Putamen (tissue), 1 donor: ENCODE data around the gene KCNMA1.

ENCODE experiments used
- DNase-seq: peaks from one replicate; pipeline ENCODE4 v3.0.0-alpha.2; 2016; ENCODE audit warnings: low spot score

The KCNMA1 gene

GRCh38 chr10:77037735-77038403, 599.7 kb downstream of the KCNMA1 start:
- no peak for DNase-seq

DNA sequence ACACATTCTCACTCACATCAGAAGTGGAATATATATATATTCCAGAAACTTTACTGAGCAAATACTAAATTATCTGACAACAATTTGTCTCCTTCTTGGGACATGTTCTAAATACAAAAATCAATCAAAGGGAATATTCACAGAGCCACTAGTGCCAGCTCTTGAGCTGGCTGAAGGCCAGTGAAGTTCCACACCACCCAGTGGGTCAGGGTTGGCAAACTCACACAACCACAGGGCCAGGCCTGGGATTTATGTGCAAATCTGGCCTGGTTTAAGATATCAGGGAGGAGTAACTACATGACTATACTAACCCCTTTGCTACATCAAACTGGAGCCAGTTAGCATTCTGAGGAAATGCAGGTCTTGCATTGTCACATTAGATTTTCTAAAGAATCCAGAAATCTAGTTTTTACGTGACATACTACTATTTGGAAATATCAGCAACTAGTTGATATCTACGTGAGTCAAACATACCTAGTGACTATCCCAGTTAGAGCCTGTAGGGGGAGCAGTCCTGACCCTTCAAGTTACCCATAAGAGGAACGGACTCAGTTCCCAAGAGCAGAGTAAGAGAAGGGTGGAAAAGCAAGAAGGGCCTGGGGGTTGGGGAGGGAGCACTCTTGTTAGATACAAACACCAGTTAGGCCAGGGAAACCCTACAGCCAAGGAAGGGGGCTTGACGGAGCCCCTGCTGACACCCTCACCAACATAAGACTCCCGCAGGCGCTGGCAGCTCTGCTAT, 600.4 kb downstream of the KCNMA1 start:
- no peak for DNase-seq

GRCh38 chr10:77036276-77036675, 601.3 kb downstream of the KCNMA1 start:
- no peak for DNase-seq

DNA sequence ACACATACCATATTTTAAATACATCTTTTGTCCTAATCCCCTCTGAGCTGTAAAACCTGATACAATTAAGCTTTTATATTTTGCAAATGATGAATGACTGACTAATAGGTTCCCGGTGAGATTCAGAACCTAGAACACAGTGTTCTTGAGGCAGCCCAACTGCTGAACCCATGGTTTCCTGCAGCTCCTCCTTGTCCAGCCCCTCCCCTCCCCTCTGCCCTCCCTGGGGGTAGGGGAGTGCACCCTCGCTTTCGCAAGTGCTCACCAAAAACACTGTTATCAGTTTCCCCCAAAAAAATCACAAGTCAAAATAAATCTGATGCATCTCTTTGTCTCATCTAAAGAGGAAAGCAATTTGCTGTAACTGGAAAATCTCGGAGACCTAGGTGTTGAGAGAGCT, 602.8 kb downstream of the KCNMA1 start:
- no peak for DNase-seq

GRCh38 chr10:77034240-77034639, 603.4 kb downstream of the KCNMA1 start:
- no peak for DNase-seq

- no peak for DNase-seq
These were observed 605.4 kb downstream of the KCNMA1 start for GRCh38 chr10:77032188-77032570.

- DNase-seq, result no peak
These were observed 605.9 kb downstream of the KCNMA1 start for GRCh38 chr10:77031531-77032187.

DNA sequence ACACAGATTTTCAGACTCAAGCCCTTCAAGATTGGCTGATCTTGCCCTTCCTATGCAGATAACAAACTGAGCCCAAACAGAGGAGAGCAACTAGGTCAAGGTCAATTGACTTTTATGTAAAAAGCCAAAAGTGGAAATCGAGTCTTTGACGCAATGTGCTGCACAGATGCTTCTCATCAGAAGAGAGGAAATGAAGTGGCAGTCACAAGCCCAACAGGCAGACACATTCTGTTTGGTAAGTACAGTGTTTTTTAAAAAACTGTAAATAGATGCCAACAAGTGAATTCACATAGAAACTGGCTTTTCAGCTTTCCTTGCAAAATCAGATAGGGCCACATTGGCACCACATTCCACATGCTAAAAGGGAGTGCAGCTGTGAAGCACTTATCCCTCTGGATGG, 606.6 kb downstream of the KCNMA1 start:
- DNase-seq, result no peak

- no peak for DNase-seq
These were observed 607.6 kb downstream of the KCNMA1 start for GRCh38 chr10:77029777-77030717.

- DNase-seq, result no peak
These were observed 609.6 kb downstream of the KCNMA1 start for GRCh38 chr10:77028042-77028441.

DNA sequence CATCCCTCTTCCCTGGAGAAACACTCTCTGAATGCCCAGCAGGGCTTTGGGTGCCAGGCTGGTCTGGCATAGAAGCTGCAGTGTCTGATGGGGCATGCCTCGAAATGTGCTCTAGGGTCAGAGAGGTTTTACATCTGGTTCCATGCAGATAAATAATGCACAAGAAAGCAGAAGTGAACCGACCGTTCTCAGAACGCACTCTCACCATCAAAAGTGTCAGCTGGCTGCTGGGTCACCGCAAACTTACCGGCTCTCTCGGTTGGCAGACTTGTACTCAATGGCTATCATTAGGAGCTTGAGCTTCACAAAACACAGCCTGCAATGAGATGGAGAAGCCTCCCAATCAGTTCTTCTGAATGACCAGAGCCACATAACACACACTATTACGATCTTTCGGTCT, 610.0 kb downstream of the KCNMA1 start:
- no peak for DNase-seq

DNA sequence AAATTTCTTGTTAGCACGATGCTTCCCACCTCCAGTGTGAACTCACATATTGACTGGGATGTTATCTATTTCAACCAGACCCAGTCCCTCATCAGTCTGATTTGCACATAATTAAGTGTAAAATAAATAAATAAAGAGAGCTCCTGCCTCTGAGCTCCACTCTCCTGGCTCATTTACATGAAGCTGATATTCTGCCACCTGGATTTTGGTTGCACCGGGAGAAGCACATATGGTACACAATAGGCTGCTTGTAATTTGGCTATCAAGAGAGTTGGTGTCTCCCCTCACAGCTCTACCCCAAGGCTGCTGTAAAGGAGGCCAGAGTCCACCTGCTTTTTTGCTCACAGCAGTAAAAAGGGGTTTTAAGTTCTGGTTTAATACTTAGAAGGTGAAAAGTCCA, 610.5 kb downstream of the KCNMA1 start:
- DNase-seq, result no peak

- DNase-seq, result no peak
These were observed 611.5 kb downstream of the KCNMA1 start for GRCh38 chr10:77026148-77026547.

DNA sequence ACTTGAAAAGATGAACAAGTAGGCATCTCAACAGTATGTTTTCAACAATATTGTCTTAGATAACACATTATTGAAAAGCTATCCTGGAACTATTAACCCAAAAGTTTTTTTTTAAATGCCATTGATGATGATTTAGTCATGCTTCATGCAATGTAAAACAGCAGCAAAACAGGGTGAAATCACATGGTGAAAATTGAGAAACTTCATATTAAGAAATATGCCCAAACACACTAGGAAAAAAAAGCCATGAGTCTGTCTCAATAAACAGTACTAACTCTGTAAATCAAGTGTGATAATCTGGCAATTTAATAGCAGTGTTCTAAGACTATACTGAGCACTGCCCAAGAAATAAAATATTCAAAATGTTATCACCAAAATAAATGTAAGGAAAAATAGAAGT, 613.1 kb downstream of the KCNMA1 start:
- no peak for DNase-seq

- no peak for DNase-seq
These were observed 614.2 kb downstream of the KCNMA1 start for GRCh38 chr10:77023396-77023795.

- DNase-seq, result no peak
These were observed 614.9 kb downstream of the KCNMA1 start for GRCh38 chr10:77022671-77023070.

DNA sequence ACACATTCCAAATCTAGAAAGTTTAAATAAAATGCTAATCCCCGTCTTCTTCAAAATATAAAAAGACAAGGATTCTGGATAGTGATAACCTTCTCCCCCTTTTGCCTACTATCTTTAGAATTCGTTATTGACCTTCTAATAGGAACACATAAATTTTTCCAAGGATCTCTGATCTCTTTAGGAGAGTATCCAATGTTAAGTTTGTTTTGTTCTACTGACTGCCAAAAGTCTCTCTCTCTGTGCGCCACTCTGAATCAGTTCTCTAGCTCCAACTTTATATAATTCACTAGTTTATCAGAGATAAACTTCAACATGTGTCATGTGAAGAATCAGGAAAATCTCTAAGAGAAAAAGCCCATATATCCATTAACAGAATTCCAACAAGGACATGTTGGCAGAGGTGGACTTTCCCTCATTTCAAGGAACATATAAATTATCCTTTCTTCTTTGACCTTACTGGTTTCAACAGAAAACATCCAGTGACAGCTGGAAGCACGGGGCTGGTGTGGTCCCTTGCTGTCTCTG, 615.6 kb downstream of the KCNMA1 start:
- DNase-seq, result no peak

DNA sequence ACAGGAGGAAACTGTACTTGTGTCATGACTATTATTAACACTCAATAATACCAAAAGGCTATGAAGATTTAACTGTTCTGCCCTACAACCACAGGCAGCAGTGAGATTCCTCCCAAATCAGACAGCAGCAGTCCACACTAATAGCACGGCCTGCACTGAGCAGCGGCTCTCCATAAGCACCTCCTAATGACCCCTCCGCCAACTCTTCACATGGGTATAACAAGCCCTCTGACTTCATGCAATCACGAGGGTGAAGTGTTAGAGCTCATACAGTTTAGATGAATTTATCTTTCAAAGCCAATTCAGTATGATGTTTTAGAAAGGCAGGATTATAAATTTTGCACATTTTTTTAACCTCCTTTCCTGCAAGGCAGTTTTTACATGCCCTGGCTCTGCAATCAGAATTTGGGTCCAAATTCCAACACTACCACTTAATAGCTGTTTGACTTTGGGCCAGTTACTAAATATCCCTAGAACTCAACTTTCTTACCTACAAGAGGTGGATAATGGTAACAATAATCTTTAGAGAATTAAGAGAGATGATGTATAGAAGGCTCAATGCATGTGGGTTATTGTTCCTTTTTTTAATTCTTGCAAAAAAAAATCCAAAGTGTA, 617.1 kb downstream of the KCNMA1 start:
- DNase-seq, result no peak

DNA sequence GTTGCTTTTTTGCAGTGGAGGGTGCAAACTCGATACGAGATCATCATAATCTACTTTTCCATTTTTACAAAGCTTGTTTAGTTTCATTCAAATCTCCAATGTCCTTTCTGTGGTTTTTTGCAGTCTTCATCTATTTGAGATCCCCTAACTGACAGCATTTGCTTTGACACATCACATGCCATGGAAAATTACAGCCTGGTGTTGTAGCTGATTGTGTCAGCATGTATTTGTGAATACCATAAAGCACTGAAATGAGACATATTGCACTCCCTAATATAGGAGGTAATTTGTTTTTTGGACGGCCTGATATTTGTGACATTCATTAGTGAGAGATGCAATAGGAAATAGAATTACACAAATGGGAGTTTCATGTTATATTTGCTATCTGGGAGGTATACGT, 620.8 kb downstream of the KCNMA1 start:
- DNase-seq, result no peak

DNA sequence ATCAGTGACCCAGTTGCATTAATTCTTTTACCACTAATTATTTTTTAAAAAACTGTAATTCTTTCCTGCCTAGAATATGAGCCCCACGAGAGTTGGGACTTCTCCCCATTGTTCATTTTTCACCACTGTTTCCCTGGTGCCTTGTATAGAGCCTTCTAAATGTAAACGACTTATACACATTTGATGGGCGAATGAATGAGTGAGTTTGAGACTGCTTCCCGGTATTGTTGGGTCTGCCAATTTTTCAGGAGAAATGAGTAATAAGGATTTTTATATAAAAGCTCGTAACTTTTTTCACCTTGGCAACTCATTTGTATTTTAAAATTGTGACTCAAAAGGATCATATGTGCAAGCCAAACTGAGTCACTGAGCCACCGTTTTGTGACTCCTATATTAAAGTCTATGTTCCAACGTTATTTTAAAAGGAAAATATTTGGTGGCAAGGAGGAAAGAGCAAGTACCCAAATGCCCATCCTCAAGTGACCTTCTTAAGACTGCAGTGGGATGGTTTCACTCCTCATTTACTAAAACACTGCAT, 621.3 kb downstream of the KCNMA1 start:
- no peak for DNase-seq

GRCh38 chr10:77015360-77015759, 622.2 kb downstream of the KCNMA1 start:
- no peak for DNase-seq
